Epithelial cell of alveolus of lung (primary cell): Measurements from ENCODE around the gene TMEM74B. TPM values are rescaled to one million over a fixed set of nuclear protein-coding genes. Genes with fewer than 3 reads are reported as not detected.

ENCODE experiments used
- total RNA-seq: library from RNA; depleted of rRNA; stranded (reverse); fragments of >200 nt; gene quantifications from 2 replicates; pipeline ENCODE4 v1.2.1, GENCODE V29; 2015

The TMEM74B gene
- 0.26 TPM in 1 of 2 replicates, not detected in the other for total RNA-seq

DNA sequence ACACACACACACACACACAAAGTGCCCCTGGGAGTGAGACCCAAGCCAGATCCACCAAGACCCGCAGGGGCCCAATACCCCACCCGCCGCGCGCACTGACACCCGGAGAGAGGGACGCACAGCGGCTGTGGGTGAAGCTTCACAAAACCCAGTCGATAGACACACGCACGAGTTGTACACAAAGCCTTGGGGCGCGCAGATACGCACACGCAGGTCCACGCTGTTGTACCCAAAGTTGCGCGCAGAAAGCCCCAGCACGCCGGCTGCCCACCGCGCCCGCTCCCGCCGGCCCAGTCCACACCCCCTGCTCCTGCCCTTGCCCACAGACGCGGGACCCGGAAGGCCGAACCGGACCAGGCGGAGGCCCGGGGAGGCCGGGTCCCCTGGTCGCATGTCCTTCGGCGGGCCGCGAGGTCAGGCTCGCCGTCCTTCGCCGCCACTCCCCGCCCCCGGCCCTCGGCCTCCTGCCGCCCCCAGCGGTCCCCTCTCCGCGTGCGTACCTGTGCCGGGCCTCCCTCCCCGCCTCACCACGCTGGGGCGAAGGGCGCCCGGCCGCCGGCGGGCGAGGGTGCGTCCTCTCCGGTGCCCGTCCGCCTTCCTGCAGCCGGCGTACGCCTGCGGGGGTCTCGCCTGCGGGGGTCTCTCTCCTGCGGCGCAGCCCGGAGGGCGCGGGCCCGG lies at the start of gene TMEM74B:
TSS of gene TMEM74B (minus strand) at position 344 of the 678 bp plus-strand sequence. CDS start 1,180 bp downstream, outside the sequence.

GRCh38 chr20:1225783-1226654 lies 41.2 kb upstream of the TMEM74B start, which contains the start of gene RAD21L1:
Gene RAD21L1 (plus strand): TSS chr20:1226044. CDS start chr20:1228454, 2,410 bp downstream.

GRCh38 chr20:1202762-1203504 lies 18.2 kb upstream of the TMEM74B start, which contains the start of gene C20orf202:
Gene C20orf202 (plus strand): TSS chr20:1203454. CDS start chr20:1203586, 132 bp downstream.

Other genes with a start within 250 kb of the TMEM74B start
- gene RSPO4, start 182.7 kb downstream of the TMEM74B start, total RNA-seq = not detected in 2 replicates
- gene PSMF1, start 66.4 kb downstream of the TMEM74B start, total RNA-seq = 118 and 147 TPM in 2 replicates
- gene C20orf202, start 18.5 kb upstream of the TMEM74B start, total RNA-seq = not detected in 2 replicates
- gene RAD21L1, start 41.1 kb upstream of the TMEM74B start, total RNA-seq = 0.52 and 0.88 TPM in 2 replicates
- gene SNPH, start 81.3 kb upstream of the TMEM74B start, total RNA-seq = 8.1 and 9.2 TPM in 2 replicates
- 1.8 and 10.4 TPM in 2 replicates for gene SDCBP2, start 144.2 kb upstream of the TMEM74B start, total RNA-seq
- 145 and 150 TPM in 2 replicates for gene FKBP1A, start 208.1 kb upstream of the TMEM74B start, total RNA-seq